CD4-positive, alpha-beta T cell treated with Interleukin-10 for 1 hour (primary cell): ENCODE data around the gene GNB4.

ENCODE experiments used
- DNase-seq: peaks from one replicate; pipeline ENCODE4 v3.0.0-alpha.2; 2020

Gene GNB4

DNA sequence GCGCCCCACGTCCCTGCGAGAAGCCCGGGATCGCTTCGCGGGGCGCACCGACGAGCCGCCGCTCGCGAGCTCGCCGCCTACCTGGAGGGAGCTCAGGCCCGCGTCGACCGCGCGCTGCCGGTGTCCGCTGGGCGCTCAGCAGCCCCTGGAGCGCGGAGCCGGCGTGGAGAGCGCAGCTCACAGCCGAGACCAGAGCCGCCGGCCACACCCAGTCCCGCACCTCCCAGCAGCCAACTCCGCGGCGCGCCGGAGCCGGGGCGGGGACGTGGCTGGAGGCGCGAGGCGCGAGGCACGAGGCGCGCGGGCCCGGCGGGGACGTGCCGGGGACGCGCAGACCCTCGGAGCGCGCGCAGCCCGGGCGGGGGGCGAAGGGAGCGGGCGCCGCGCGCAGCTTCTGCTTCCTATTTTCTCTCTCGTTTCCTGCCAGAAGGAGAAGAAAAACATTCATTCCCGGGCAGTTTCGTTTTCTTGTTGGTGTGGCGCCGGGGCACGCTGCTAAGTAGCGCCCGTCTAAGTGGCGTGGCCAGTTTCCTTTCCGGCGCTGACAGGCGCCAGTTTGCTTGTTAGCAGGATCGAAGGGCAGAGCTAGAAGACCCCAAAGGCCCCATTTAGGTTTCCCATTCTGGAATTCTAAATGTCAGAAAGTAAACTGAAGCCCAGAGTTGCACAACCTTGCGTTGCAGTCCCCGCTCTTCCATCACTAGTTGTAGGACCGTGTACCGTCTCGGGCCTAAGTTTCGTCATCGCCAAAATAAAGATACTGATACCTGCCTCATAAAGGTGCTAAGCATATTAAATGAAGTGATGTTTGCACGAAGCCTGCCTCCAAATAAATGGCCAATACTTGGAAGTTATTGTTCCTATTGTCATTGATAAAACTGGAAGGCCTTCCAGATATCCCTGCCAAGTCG is at the start of gene GNB4:
TSS of gene GNB4 (minus strand) at position 206 of the 911 bp plus-strand sequence. CDS start 25,270 bp downstream, outside the sequence.
- DNase-seq = peak; percentile 52

DNA sequence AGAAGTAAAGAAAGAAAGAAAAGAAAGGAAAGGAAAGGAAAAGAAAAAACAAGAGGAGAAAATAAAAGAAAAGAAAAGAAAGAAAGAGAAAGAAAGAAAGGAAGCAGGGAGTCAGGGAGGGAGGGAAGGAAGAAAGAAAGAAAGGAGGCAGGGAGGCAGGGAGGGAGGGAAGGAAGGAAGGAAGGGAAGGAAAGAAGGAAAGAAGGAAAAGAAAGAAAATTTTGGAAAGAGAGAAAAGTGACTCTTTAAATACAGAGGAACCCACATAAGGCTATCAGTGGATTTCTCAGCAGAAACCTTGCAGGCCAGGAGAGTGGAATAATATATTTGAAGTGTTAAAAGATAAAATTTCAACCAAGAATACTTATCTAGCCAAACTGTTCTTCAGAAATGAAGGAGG is 44.2 kb upstream of the GNB4 start:
- no peak for DNase-seq

DNA sequence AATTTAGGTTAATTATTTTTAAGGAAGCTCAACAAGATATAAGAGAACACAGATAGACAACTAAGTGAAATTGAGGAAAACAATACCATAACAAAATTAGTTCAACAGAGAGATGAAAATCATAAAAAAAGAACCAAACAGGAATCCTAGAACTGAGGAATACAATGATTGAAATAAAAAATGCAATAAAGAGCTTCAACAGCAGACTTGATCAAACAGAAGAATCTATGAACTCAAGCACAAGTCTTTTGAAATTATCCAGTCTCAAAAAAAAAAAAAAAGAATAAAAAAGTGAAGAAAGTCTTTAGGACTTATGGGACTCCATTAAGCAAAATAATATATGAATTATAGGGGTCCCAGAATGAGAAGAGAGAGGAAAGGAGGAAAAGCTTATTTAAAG is 42.0 kb upstream of the GNB4 start:
- no peak for DNase-seq

DNA sequence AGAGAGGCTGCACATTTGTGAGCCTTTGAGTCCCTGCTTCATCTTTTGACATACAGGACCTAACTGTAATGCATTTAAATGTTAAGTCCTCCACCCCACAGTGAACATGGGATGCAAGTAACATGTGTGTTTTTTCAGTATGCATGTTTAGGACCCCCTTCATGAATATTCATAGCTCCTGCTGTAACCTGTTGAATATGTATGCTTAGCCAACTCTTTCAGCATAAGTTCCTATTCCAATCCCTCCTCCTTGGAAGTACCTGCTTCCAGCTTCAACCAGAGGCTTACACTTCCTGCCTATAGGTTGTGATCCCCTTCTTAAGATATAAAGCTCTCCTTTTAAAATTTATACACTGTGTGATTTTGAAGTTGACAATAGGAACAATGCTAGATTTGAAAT is 36.9 kb upstream of the GNB4 start:
- no peak for DNase-seq

DNA sequence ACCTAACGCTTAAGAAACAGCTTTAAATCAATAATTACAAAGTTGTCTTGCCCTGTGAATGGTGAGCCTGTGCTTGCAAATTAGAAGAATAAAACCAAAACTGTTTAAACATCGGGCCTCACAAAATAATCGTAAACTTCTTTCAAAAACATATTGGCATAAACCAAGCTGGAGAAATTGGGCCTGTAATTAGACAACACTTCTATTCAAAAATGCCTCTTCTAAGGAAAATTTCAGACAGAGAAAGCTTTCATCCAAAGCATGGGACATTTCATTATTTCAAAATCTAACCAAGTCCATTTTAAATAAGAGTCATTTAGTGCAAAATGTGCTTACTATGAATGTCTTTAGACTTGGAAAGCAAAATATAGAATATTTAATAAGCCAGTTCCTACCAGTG is 35.5 kb upstream of the GNB4 start:
- no peak for DNase-seq

DNA sequence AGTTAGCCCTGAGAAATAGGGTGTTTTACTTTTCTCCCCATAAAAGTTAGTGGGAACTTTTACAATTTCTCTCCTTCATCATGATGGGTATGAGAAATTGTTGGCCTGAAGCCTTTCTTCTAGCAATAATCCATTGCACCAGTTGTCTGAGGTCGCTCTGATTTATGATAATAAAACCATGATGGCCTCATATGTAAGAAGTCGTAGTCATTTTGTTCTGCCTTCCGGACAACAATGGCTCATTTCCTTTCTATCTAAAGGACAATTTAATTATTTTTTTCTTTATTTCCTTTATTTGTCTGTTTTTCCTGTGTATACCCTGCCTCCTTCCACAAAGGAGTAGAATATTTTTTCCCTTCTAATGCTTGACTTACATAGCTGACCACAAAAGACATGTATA is 31.6 kb upstream of the GNB4 start:
- no peak for DNase-seq

DNA sequence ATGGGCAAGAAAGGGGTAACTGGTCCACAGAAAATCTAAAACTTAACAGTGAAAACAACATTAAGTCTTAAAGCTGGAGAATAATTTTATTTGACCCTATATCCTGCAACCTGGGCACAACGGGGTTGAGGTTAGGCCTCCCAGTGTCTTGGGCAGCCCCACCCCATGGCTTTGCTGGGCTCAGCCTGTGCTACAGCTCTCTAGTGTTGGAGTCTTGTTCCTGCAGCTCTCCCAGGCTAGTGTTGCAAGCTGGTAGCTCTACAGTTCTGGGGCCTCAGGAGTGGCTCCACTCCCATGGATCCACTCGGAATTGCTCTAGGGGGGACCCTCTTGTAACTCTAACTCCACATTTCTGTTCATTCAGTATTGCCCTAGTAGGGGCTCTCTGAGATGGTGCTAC is 24.9 kb upstream of the GNB4 start:
- no peak for DNase-seq

DNA sequence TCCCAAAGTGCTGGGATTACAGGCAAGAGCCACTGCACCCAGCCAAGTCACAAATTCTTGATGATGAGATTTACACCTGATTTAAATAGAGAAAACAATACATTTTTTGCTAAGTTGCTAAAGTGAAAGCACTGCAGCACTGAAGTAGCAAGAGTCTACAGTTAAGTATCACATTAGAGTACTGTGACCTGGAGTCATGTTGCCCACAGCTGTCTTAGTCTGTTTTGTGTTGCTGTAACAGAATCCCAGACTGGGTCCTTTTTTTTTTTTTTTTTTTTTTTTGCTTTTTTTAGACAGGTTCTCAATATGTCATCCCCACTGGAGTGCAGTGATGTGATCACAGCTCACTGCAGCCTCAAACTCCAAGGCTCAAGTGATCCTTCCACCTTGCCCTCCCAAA is 23.2 kb upstream of the GNB4 start:
- DNase-seq = no peak

DNA sequence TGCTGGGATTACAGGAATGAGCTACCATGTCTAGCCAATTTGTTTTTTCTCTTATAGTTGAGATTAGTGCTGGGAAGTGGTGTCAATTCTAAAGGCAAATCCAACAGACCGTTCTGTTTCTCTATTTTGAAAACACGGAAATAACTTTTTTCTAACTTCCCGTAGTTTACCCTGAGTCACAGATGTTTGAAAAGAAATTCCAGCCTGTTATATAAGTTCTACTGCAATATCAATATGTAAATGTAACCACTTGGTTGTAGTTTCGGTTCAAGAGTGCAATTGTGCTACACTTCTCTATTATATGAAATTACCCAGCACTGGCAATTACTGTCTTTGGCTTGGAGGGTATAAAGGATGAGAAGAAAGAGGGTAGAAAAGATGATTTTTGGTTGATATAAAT is 22.3 kb upstream of the GNB4 start:
- DNase-seq = no peak

DNA sequence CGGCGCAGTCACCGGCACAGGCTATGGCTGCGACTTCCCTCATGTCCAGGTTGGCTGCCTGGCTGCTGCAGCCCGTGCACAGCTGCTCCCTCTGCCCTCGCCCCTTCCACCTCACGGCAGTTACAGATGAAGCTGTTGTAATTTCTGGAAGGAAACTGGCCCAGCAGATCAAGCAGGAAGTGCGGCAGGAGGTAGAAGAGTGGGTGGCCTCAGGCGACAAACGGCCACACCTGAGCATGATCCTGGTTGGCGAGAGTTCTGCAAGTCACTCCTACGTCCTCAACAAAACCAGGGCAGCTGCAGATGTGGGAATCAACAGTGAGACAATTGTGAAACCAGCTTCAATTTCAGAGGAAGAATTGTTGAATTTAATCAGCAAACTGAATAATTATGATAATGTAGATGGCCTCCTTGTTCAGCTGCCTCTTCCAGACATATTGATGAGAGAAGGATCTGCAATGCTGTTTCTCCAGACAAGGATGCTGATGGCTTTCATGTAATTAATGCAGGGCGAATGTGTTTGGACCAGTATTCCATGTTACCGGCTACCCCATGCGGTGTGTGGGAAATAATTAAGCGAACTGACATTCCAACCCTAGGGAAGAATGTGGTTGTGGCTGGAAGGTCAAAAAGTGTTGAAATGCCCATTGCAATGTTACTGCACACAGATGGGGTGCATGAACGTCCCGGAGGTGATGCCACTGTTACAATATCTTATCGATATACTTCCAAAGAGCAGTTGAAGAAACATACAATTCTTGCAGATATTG is 13.2 kb upstream of the GNB4 start:
- no peak for DNase-seq

DNA sequence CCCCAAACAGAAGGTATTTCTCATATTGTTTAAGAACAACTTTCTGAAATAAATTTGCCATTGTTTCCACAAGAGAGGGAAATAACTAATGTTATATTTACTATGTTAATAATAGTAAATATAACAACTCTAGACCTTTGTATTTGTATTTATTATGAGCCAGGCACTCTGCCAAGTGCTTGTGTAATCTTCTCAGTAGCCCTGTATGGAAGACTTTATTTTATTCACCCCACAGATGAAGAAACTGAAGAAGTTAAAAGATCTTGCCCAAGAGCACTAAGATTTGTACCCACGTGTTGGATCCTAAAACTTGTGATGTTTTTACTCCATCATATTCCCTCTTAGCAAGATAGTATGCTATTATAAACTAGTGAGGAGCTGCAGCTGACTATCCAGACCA is 12.0 kb upstream of the GNB4 start:
- no peak for DNase-seq

DNA sequence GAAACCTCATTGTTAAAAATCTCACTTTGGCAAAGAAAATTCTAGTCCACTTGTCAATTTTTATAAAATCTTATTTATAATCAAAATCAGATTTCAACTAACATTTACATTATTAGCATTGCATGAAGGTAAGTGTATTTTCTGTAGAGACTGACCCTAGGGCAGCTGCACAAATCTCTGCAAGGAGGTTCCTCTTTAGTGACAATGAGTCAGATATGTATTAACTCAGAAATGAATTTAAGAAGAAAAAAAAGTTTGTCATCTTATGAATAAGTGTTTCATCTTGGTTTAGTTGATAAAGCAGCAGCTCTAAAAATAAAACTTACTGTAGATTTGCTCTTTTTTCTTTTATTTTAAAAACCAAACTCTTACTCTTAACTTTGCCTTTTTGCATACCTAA is 9.0 kb upstream of the GNB4 start:
- no peak for DNase-seq

DNA sequence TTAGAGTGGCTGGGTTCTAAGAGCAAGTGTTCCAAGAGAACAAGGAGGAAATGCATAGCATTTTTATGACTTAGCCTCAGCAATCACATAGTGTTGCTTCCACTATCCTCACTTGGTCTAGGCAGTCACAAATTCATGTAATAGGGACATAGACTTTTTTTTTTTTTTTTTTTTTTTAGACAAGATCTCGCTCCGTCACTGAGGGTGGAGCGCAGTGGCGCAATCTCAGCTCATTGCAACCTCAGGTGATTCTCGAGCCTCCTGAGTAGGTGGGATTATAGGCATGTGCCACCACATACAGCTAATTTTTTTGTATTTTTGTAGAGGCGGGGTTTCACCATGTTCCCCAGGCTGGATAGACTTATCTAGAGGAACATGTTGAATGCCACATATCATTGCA is 4.7 kb upstream of the GNB4 start:
- no peak for DNase-seq

DNA sequence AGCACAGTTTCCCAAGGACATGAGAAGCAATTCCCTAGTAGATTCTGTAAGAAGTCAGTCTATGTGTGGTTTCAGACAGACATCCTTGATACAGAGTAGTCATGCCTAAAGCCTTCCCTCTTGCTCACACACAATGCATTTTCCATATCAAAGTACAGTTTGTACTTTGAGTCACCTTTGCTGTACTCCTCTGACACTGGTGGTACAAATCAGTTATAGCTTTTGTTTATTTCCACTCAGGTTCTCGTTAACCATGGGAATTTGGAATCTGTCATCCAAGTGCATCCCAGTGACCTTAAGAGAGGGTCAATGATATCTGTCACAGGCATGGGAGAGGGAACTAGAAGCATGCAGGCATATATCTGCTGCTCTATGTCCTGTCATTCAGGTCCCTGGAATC is 3.6 kb upstream of the GNB4 start:
- DNase-seq = no peak

DNA sequence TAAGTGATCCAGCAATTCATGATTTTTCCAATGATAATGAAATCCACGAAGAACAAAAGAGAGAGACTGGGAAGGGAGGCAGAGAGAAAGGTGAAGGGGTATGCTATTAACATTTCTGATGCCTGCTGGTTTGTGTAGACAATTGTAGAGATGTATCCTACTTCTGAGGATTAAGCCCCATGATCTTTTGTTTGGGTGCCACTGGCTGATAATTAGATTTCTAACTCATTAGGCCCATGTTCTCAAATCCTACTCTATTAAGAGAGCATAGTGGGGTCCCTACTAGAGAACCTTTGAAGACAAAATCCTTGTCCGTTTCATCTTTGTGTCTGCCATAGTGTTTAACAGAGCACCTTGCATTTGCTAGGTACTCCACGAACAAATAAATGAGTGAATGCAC is 2.7 kb upstream of the GNB4 start:
- no peak for DNase-seq

DNA sequence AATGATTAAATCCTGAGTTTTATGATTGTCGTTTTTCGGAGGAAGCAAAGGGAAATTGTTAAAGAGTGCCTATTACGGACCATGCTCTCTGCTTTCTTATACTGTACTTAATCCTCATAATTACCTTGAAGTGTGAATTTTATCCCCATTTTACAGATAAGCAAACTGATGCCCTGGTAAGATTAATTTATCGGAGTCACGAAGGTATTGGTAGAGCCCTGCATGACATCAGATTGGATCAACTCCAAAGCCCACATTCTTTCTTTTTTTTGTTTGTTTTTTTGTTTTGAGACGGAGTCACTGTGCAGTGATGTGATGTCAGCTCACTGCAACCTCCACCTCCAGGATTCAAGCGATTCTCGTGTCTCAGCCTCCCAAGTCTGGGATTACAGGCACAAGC is 1.6 kb upstream of the GNB4 start:
- DNase-seq = no peak

DNA sequence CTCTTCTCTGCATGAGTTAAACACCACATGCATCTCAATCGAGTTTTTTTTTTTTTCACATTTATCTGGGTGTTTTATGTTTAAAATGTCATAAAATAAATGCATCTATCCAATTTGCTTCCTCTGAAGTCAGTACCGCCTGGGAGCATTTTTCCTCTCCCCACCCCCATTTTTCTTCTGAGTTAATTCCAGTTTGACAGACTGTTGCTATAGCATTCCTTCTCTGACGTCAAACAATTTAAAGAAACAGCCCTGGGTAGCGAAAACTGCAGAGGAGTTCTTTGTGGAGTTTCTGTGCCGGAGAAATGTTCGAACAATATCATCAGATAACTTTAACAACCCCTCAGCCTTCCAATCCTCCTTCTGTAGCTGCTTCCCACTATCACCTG is 900 bp upstream of the GNB4 start:
- DNase-seq = no peak

DNA sequence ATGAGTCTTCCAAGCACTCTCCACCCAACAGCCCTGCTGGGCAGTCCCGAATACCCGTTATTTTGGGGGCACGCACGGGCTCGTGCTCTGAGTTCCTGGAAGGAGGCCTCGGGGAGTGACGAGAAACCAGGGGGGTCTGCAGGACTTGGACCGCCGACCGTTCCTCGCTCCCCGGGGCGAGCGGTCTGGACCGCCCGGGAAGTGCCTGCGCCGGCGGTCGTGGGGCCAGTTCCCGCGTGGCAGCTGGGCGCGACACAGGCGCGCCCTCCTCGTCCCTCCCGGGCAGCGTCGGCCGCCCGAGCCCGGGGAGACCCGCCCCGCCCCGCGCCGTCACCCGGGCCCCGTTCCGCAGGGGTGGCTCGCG is 387 bp downstream of the GNB4 start:
- peak; percentile 6 for DNase-seq

DNA sequence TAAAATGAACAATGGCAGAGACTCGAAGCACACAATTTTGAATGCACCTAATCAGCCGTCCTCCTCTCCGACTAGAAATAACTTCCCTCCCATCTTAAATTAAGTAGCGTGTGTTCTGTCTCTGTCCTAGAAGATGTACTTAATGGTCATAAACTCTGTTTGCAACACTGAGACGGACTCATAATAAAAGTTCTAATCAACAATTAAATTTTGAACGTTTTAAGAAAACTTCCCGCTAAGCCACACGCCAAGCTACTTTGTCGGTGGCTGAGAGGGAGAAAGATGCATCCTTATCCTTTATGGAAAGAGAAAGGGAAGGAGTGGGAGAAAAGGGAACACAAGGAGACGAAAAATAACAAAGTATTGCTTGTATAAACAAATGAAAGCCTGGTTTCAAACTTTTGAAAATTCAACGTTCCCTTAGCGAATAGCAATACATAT is 989 bp downstream of the GNB4 start:
- no peak for DNase-seq

DNA sequence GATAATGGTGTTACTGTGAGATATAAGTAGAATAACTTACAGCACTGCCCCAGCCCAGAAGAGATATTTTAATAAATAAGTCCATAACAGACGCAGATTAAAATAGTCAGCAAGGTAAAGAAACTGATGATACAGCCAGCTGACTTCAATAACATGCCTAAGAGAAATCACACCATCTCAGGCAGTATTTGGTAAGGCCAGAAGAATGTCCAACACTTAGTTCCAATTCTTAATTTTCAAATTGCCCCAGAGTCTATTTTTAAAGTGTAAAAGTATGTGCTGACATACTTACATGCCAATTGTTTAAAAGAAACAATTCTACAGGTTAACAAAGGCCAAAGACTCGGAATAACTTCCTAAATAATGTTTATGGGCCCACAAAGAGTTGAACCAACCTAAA is 1.6 kb downstream of the GNB4 start:
- no peak for DNase-seq

DNA sequence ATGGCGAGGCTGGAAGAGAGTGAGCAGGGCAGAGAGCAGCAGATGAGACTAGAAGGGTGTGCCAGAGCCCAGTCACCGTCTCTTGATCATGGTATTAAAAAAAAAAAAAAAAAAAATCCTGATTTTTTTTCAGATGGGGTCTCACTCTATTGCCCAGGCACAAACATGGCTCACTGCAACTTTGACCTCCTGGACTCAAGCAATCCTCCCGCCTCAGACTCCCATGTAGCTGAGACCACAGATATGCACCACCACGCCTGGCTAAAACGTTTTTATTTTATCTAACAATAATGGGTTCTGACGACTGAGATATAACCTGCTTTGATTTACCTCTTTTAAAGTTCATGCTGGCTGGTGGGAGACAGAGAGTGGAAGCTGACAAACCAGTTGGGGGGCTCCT is 4.0 kb downstream of the GNB4 start:
- DNase-seq = no peak

DNA sequence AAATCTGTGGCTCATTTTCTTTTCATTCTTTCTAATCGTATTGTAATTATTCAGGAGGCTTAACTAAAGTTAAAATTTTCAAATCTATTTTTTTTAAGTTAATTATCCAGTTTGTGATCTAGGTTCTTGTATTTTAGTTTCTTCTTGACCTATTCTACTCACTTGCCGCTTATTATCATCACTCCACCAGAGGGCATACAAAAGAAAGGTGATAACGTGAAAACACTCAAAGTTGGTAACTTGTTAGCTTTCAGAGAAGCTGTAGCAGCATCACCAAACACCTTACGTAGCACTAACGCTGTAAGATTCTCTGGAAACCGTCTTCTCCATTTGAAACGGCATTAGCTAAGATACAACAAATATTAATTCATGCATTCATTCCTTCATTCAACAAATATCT is 4.8 kb downstream of the GNB4 start:
- DNase-seq = no peak

DNA sequence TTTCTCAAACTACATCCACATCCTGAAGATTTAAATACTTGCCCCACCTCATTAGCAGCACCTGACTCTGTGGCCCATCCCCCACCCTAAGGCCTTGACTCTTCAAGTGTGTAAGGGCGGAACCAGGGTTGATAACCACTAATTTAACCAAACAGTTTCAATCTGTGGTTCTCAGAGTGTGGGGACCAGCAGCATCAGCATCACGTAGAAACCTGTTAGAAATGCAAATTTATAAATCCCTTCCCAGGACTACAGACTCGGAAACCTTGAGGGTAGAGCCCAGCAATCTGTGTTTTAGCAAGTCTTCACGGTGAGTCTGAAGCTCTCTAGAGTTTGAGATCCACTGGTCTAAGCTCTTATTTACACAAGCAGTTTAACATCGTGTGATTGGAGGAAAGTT is 12.4 kb downstream of the GNB4 start:
- DNase-seq = peak; percentile 7

DNA sequence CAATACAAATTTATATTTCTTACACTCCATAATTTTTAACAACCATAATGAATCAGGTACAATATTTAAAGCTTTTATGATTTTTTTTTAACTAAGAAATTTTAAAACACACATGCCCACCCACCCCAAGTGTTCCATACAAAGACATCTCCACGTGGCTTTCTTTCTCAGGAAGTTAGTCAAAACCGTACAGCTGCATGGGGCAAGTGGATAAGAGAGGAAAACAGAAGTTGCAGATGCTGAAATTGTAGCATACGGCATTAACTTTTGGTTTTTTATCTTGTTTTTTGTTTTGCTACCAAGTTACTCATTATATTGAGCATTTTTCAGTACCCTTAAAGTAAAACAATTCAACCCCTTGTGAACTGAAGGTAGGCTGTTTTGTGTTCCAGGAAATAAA is 14.8 kb downstream of the GNB4 start:
- DNase-seq = no peak

DNA sequence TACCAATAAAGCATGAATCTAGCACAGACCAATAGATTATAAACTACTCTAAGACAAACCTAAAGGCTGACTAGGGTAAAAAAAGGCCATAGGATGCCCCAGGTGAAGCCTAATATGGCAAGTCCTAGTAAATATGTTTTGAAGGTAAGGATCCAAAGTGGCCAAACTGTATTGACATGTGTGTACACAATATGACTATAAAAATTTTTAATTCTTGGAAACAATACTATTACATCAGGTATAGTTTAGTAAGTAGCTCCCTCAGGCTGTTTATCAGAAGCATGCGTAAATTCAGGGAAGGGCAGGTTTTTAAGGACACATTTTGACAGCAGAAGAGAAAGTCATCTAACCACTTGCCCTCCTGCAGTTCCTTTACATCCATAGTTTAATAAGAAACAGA is 18.8 kb downstream of the GNB4 start:
- no peak for DNase-seq
